ENCODE results near the gene ADAD1. TPM values are rescaled to one million over a fixed set of nuclear protein-coding genes. Genes with fewer than 3 reads are reported as not detected.
"Not testable (repeated sequence)": the region's sequence is repeated elsewhere in the genome, so short reads cannot be mapped to it uniquely, and the experiment has no call there.

ADAD1 gene
- total RNA-seq, result not detected in 2 replicates

DNA sequence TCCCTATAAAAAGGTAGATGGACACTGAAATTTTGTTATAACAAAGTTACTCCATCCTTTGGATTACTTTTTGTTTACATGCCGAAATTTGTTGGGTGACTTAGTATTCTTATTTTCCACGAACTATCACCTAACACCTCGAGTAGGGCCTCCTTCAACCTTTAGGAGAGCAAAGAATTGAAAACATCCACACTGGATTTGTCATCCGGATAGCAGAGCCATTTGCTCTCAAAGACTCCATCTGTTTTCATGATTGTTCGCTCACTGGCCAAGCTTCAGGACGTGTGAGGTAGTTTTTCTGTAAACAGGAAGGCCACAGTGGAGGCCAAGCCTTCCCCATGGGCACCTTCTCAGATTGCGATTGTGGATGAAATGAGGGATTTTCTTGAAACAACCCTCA is at the start of gene ADAD1:
TSS of gene ADAD1 (plus strand) at position 301 of the 400 bp plus-strand sequence. CDS start 1,059 bp downstream, outside the sequence.
- intact Hi-C loops (cut with micrococcal nuclease), result no loop called here

DNA sequence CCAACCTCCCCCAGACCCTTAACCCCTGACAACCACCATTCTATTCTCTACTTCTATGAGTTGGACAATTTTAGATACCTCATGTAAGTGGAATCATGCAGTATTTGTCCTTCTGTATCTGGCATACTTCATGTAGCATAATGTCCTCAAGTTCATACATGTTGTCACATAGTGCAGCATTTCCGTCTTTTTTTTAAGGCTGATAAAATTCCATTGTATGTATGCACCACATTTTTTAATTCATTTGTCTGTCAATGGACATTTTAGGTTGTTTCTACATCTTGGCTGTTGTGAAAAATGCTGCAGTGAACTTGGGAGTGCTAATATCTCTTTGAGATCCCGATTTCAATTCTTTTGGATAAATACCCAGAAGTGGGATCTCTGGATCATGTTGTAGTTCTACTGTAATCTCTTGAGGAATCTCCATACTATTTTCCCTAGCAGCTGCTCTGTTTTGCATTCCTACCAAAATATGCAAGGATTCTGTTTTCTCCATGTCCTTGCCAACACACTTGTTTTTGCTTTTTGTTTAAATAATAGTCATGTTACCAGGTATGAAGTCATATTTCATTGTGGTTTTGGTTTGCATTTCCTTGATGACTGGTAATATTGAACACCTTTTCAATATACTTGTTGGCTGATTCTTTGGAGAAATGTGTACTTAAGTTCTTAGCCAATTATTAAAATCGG is 48.8 kb upstream of the ADAD1 start:
- intact Hi-C loops (cut with micrococcal nuclease), result no loop called here

DNA sequence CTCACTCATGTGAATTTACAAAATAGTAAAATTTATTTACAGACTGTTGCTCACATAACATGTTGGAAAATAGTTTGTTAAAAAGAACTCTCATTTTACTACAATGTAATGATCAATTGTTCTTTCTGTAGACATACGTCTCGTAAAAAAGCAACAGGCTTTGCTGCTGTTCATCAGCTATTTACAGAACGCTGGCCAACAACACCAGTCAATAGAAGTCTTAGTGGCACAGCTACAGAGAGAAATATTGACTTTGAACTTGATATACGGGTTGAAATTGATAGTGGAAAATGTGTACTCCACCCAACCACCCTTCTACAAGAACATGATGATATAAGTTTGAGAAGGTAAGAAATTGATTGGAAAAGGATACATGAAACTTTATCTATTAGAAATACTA is 47.6 kb upstream of the ADAD1 start:
- intact Hi-C loops (cut with micrococcal nuclease), result no loop called here

DNA sequence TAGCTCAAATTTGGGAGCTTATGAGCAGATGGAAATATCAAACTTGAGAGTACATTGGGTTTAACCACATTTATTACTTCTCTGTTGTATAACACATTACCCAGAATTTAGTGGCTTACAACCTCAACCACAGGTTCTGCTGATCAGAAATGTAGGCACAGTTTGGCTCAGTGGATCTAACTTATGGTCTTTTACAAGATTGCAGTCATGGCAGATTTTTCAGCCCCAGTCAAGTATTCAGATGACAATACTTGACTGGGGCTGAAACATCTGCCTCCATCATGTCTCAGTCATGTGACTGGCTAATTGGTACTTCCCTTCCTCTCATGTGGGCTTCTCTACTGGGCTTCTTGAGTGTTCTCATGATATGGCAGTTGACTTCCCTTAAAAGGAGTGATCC is 44.0 kb upstream of the ADAD1 start:
- intact Hi-C loops (cut with micrococcal nuclease), result no loop called here

DNA sequence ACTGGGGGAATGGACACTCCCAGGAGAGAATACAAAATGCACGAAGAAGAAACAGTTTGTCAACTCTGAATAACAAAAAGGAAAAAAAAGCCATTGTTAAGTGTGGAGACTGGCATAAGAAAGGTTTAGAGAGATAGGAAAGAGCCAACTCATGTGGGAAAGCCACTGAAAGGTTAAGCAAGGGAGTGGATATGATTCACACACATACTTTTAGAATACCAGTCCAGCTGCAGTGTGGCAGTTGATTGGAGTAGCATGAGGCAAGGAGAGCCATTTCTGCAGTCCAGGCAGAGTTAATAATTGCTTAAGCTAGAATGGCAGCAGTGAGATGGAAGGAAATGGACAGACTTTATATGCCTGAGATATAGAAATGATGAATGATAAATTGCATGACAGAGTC is 36.9 kb upstream of the ADAD1 start:
- intact Hi-C loops (cut with micrococcal nuclease), result no loop called here

DNA sequence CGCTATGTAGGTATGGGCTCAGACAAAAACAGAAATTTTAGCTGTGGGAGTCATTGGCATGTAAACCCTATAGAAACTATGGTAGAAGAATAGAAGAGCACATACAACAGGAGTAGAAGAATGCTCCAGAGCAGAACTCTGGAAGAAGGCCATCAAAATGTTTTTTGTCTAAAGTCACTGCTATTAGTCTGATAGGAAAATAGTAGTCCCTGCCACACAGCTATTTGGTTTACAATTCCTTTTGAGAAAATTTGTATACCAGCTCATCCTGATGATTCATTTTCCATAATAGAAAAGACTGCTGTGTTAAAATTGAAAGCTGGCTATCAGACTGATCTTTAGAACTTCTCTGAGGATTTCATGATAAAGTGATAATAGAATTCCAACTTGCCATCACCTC is 32.8 kb upstream of the ADAD1 start:
- intact Hi-C loops (cut with micrococcal nuclease), result no loop called here

DNA sequence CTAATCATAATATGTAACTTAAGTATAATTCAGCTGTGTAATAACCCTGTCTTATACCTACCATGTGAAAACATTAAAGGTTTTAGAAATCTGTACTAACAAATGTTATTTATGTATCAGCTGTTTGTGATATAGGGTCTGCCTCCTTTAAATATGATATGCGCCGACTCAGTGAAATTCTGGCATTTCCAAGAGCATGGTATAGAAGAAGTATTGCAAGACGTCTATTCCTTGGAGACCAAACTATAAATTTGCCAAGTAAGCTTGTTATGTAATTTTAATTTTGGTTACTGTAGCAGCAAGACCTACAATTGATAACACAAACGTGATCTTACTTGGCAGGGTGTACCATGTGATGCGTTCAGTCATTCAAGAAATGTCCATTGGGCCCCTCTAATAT is 32.3 kb upstream of the ADAD1 start:
- intact Hi-C loops (cut with micrococcal nuclease), result no loop called here

DNA sequence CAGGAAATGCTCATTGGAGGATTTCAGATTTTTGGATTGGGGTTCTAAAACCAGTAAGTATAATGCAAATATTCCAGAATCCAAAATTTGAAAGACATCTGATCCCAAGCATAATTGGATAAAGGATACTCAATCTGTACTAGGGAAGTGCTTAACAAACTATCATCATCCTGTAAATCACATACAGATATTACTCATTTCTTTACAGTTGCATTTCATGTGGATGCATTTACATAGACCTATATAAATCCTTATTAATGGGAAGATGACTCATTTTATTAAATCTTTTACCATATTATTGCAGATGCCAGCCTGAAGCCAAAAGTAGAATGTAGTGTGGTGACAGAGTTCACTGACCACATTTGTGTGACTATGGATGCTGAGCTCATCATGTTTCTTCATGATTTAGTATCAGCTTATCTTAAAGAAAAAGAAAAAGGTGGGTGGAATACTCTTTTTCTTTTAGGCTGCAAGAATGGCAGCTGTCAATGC is 22.4 kb upstream of the ADAD1 start:
- intact Hi-C loops (cut with micrococcal nuclease), result no loop called here

DNA sequence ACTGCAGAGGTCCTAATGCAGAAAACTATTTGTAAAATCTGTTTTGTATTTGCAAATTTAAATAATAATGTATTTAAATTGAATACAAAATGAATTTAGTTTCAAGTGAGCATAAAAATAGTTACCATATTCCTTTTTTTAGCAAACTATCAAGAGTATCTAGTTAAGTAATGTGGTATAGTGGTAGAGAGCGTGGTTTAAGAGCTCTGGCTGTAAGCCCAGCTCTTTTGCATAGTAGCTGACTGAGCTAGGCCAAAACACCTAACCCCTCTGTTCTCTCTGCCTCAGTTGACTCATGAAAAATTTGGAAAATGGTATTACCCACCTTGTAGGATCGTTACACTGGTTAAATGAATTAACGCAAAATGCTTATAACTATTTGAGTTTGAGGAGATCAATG is 18.1 kb upstream of the ADAD1 start:
- intact Hi-C loops (cut with micrococcal nuclease), result no loop called here

DNA sequence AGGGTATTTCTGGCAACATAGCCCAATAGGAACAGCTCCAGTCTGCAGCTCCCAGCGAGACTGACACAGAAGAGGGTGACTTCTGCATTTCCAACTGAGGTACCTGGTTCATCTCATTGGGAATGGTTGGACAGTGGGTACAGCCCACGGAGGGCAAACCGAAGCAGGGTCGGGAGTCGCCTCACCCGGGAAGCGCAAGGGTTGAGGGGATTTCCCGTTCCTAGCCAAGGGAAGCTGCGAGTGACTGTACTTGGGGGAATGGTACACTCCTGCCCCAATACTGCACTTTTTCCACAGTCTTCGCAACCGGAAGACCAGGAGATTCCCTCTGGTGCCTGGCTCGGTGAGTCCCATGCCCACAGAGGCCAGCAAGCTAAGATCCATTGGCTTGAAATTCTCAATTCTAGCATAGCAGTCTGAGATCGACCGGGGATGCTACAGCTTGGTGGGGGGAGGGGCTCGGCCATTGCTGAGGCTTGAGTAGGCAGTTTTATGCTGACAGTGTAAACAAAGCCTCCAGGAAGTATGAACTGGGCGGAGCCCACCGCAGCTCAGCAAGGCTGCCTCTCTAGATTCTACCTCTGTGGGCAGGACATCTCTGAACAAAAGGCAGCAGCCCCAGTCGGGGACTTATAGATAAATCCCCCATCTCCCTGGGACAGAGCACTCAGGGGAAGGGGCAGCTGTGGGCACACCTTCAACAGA is 14.0 kb upstream of the ADAD1 start:
- intact Hi-C loops (cut with micrococcal nuclease), result no loop called here

DNA sequence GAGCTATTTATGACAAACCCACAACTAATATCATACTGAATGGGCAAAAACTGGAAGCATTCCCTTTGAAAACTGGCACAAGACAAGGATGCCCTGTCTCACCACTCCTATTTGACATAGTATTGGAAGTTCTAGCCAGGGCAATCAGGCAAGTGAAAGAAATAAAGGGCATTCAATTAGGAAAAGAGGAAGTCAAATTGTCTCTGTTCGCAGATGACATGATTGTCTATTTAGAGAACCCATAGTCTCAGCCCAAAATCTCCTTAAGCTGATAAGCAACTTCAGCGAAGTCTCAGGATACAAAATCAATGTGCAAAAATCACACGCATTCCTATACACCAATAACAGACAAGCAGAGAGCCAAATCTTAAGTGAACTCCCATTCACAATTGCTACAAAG is 10.0 kb upstream of the ADAD1 start:
- intact Hi-C loops (cut with micrococcal nuclease), result not testable (repeated sequence)

DNA sequence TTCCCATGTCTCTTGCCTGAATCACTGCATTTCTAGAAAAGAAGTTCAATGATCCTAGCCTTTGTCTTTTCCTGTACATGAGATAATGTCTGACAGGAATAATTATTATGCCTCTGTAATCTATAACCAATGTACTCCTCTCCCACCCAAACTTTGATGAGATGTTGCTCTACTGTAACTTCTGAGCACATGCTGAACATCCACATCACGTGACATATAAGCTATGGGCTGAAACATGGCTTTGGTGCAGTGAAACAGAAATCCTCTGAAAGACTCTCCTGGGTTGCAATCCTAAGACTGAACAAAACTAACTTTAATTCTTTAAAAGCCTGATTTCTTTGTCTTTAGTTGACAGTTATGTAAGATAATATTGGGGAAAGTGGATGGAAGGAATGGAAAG is 1.5 kb upstream of the ADAD1 start:
- intact Hi-C loops (cut with micrococcal nuclease), result no loop called here

DNA sequence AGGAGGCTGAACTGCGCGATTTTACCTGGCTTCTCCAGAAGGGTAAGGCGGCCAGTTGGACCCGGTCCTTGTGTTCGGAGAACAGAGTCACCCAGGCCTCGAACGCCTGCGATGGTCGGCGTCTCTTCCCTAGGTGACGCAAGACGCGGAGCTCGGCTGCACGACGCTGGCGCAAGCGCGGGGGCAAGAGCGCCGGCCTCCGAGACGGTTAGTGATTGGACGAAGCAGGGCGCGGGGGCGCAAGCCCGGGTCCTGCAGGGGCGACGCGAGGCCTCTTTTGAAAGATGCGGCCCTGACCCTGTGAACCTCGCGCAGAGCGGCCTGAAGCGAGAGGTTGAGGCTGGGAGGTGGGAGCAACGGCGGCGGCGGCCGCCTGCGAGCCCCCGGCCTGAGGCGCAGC is 428 bp downstream of the ADAD1 start:
- intact Hi-C loops (cut with micrococcal nuclease), result no loop called here

DNA sequence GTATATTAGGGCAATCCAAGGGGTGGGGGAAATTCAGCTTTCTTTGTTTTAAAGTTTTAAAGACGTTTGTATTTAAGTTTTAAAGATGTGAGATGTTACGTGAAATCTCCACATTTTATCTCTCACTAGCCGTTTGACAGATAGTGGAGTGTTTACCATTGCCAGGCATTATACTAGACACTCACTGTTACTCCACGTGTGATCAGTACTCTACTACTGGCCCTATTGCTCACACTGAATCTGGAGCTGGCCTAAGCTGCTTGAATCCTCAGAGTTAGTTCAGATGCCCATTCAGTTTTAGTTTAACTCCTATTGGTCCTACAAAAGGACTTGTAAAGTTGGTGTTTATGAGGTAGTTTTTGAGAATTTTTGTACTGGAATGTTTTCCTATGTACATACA is 4.5 kb downstream of the ADAD1 start:
- intact Hi-C loops (cut with micrococcal nuclease), result no loop called here

DNA sequence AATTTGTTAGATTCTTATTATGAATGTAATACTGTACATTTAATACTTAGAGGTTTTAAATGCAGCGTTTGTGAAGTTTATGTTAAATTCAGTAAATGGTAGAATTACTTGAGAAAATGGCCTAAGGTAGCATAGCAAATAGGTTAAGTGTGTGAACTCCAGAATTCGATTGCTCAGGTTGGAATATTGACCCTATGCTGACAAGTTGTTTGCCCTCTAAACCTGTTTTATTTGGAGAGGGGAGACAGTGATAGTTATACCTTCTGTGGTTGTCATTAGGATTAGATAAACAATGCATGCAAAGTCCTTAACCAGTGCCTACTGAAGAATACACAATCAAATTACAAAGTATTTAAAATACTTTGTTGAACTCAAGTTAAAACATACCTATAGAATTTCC is 5.4 kb downstream of the ADAD1 start:
- intact Hi-C loops (cut with micrococcal nuclease), result no loop called here

DNA sequence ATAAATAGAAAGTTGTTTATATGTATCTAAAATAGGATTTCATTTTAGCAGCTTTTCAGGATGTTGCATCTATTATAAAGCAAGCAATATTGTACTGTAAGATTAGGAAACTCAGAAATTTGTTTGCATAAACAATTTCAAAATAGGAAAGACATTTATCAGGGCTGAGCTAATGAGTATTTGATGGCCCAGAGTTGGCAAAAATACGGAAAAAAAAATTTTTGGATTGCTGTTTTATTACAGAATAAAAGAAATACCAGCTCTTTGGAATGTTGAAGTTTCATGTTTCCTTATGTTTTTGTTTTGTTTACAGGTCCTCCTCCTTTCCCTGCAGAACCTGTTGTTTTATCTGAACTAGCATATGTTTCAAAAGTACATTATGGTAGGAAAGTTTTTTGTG is 14.5 kb downstream of the ADAD1 start:
- intact Hi-C loops (cut with micrococcal nuclease), result no loop called here

DNA sequence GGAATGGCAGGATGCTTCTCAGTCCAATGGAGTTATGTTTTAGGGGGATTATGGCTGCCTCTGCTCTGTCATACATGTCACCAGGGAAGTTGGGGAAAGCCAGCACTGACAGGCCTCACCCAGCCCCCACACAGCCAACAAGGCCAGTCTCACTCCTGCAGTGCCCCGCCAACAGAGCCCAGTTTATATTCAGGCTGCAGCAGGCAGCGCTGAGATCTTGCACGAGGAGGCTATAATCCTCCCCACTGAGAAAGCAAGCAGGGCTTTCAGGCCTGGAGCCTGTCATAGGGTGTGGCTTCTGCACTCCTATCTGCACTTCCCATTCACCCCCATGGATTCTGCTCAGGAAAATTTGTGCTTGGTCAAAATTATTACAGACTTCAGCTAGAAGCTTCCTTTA is 25.1 kb downstream of the ADAD1 start:
- intact Hi-C loops (cut with micrococcal nuclease), result no loop called here

DNA sequence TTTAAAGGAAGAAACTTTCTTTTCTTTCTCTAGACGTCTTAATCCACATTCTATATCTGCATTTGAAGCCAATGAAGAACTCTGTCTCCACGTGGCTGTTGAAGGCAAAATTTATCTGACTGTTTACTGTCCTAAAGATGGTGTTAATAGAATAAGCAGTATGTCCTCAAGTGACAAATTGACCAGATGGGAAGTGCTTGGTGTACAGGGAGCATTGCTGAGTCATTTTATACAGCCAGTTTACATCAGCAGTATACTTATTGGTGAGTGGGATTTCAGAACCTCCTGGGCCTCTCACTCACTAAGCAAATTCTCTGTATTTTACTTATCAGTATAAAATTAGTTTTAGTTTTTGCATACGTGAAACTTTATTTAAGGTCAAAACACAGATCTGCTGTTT is 33.7 kb downstream of the ADAD1 start:
- intact Hi-C loops (cut with micrococcal nuclease), result no loop called here

DNA sequence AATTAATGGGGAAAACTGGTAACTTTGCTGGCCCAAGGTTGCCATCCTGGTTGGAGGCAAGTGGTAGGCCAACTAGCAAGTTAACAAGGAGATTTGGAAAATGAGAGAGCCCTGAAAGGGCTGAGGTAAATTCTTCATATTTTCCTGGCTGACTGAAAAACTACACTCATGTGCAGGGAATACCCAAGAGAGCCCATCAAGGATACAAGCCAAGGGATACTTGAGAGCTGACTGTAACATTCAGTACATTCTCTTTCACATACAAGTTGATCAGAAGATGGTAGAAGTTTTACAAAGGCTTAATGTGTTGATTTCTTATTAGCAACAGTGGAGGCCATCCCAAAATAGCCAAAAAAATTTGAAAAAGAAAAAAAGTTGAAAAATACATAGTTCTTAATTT is 44.4 kb downstream of the ADAD1 start:
- intact Hi-C loops (cut with micrococcal nuclease), result no loop called here

DNA sequence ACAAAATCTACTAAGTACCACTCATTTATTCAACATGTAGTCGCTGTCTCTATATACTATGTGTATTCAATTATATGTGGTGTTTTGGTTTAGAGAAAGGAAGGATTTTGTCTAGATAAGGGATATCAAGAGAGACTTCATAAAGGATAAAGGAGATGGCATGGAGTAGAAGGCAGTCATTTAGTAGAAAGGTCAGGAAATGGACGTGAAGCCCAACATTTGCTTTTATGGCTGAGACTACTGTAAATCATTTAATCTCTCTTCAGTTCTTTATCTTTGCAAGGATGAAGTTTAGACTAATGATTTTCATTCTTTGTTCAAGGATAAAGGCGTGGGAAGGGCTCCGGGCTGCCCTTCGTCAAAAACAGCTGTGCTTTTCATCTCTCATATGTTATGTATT is 52.5 kb downstream of the ADAD1 start:
- intact Hi-C loops (cut with micrococcal nuclease), result no loop called here

DNA sequence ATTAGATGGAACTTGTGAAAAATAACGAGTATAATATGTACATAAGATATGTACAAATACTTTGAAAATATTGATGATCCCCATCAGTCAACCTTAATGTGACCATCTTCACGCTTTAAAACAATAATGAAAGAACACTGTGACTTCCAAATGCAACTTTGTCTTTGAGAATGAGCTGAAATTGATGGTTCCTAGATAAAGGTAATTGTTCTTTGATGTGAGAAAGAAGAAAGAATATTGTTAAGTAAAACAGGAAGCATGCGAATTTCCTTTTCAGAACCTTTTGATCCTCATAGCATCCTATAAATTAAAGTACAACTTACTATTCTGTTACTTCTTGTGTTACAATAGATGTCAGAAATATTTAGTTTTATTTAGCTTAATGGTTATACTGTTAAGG is 55.5 kb downstream of the ADAD1 start:
- intact Hi-C loops (cut with micrococcal nuclease), result no loop called here

DNA sequence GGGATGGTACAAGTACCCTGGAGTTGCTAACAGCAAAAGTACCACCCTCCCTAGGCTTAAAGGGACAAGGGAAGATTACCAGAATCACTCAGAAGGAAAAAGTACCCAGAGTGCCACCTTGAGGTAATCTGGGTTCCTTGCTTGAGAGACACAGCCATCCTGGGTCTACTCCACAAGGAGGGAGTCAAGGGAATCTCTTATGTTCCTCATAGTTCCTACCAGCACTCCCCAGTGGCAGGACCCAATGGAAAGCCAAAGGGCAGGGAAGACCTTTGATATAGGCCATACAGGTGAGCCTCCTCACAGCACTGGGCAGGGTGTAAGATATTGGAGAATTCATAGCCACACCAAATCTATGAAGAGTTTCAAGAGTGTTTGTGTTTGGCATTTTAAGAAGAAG is 72.0 kb downstream of the ADAD1 start:
- intact Hi-C loops (cut with micrococcal nuclease), result loop anchor here (10.0 kb wide), 3 partner anchors 136 to 556 kb away; partner anchors contain the start of gene TRPC3
